Activated CD4-positive, alpha-beta T cell treated with anti-CD3 and anti-CD28 coated beads, Interleukin-2, amount 50 U/mL, for 48 hours (primary cell): Measurements from ENCODE around the gene SLC5A1.
"Not testable (repeated sequence)": the region's sequence is repeated elsewhere in the genome, so short reads cannot be mapped to it uniquely, and the experiment has no call there.

Experiments
- DNase-seq, 2 experiments: peaks; one replicate each; pipeline ENCODE4 v3.0.0-alpha.2; 2020

SLC5A1 gene

DNA sequence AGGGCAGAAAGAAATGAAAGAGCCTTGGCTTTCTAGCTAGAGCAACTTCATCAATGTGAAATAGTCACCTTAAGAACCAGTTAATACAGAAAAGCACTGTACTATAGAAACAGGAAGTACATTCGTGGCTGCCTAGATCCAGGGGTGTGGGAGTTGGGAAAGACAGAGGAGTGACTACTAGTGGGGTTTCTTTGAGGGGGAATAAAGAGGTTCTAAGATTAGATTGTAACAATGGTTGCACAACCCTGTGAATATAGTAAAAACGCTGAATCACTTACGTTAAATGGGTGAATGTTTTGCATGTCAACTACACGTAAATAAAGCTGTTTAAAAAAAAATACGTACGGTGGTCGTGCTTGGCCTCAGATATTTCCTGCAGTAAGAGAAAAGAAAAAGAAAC lies 107.6 kb downstream of the SLC5A1 start:
- DNase-seq, result not testable (repeated sequence)

DNA sequence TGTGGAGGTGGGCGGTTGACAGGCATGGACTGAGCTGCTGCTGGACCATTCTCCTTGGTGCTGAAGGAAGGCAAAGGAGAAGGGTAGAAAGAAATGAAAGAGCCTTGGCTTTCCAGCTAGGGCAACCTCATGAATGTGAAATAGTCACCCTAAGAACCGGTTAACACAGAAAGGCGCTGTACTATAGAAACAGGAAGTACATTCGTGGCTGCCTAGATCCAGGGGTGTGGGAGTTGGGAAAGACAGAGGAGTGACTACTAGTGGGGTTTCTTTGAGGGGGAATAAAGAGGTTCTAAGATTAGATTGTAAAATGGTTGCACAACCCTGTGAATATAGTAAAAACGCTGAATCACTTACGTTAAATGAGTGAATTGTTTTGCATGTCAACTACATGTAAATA lies 108.6 kb downstream of the SLC5A1 start:
- not testable (repeated sequence) for DNase-seq

GRCh38 chr22:32154727-32155126 lies 111.7 kb downstream of the SLC5A1 start:
- DNase-seq, result not testable (repeated sequence)

DNA sequence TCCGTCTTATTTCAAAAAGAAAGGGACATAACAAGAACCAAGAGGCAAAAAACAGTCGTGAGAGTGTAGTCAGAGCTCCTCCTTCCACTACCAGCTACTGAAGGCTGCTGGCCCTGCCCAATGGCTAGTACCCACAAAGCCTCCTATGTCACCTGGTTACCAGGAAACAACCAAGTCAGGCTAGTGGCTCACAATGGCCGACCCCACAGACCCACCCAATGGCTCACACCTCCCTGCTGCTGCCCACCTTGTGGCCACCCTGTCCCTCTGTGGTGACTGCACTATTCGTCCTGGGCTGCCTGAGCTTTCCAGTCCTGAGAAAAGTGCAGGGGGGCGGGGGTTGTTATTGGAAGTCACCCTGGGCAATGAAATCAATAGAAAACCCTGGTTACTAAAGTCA lies 114.6 kb downstream of the SLC5A1 start:
- DNase-seq, result not testable (repeated sequence)

DNA sequence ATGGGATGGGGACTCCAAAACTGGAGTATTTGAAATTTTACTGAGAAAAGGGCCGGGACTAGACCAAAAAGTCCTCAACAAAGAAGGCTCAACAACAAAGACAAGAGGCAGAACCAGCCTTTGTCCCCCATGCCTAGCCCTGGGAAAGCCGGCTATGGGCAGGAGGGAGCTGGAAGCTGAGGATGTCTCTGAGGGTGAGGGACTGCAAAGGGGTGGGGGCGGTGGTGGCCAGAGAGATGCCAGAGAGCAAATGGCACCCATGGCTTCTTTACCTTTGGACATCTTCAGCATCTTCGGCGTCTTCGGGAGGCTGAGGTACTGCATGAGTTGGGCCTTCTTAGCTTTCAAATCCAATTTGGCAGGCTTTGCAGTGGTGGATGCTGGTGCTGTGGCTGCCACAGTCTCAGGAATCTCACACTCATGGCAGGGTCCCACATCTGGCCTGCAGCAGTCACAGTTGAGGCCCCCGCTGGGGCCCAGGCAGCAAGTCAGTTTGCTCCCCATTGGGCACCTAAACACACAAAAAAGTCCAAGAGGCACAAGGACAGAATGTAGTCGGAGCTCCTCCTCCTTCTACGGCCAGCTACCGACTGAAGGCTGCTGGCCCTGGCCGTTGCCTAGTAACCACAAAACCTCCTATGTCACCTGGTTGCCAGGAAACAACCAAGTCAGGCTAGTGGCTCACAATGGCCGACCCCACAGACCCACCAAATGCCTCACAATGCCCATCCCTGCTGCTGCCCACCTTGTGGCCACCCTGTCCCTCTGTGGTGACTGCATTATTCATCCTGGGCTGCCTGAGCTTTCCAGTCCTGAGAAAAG lies 115.9 kb downstream of the SLC5A1 start, which contains the start of gene C22orf42:
C22orf42 (minus strand) TSS at position 592 of the 822 bp plus-strand sequence; CDS start at position 504, 88 bp downstream.
- no peak for DNase-seq

DNA sequence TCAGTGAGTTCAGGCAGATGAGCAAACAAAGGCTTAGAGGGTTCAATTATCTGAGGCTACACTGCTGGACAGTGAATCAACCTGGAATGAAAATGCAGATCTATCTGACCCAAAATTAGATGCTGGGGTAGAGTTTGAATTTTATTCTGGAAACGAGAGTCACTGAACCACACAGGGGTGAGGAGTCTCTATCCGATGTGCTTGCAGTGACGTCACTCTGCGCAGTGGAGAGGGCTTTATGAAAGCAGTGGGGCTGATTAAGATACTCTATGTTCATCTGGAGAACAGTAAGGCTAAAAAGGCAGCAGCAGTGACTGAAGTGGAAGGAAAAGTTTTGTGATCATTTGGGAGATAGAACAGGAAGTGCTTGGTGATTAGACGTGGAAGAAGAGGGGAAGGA lies 117.3 kb downstream of the SLC5A1 start:
- not testable (repeated sequence) for DNase-seq
